Breast epithelium (tissue), 4 donors: ENCODE results near the gene ADARB2. TPM values are rescaled to one million over a fixed set of nuclear protein-coding genes. Genes with fewer than 3 reads are reported as not detected.

Experiments used
- DNase-seq, 2 donors: peaks; one replicate each; pipeline ENCODE4 v3.0.0-alpha.2; 2019; ENCODE audit warnings: low spot score in 2 of 2
- H3K27ac ChIP-seq, 2 donors: fragments of 200-600 bp; sonication (generic) in 1 of 2; one replicate each; pipeline ENCODE4 v1.5.1; 2016 to 2019; ENCODE audit warnings: mild to moderate bottlenecking in 1 of 2
- H3K27me3 ChIP-seq, 2 donors: fragments of 200-600 bp; sonication (generic) in 1 of 2; one replicate each; pipeline versions ENCODE4 v1.5.1 to v1.6.0; 2017 to 2019; ENCODE audit warnings: control low read depth in 1 of 2, mild to moderate bottlenecking in 1 of 2
- H3K36me3 ChIP-seq: fragments of 200-600 bp; one replicate; pipeline ENCODE4 v1.5.1; 2019
- H3K4me1 ChIP-seq, 2 donors: fragments of 200-600 bp; sonication (generic); one replicate each; pipeline ENCODE4 v1.5.1; 2016 to 2019; ENCODE audit warnings: control low read depth in 1 of 2
- H3K4me3 ChIP-seq, 3 donors: fragments of 200-600 bp; sonication (generic); 1 replicate in 2 of 3; 2 replicates in 1 of 3; pipeline ENCODE4 v1.5.1; 2016 to 2019; ENCODE audit warnings: mild to moderate bottlenecking in 3 of 3, moderate library complexity in 2 of 3
- H3K9me3 ChIP-seq, 2 donors: fragments of 200-600 bp; sonication (generic) in 1 of 2; one replicate each; pipeline ENCODE4 v1.5.1; 2016 to 2019; ENCODE audit warnings: control low read depth in 1 of 2
- POLR2A ChIP-seq: fragments of 450-650 bp; IDR thresholded peaks from one replicate; pipeline ENCODE4 v1.6.1; 2016; ENCODE audit warnings: antibody characterized with exemption, mild to moderate bottlenecking, moderate library complexity
- POLR2AphosphoS5 ChIP-seq, 3 donors: sonication (generic); formaldehyde crosslinking; IDR thresholded peaks; one replicate each; pipeline ENCODE4 v1.6.1; 2017; ENCODE audit warnings: antibody characterized with exemption in 3 of 3
- intact Hi-C: fragments of 100-400 bp; cut with DNase I; formaldehyde crosslinking; loops from one replicate; pipeline ENCODE4 v1.15.1; 2023; ENCODE audit warnings: low total_unique reads
- total RNA-seq, 3 donors: library from RNA; depleted of rRNA; stranded (reverse); fragments of >200 nt; gene quantifications; one replicate each; pipeline ENCODE4 v1.1.0, GENCODE V29; 2016
- TF ChIP-seq, protein P1 (sequence below), 3 donors: fragments of 450-650 bp; IDR thresholded peaks; one replicate each; pipeline ENCODE4 v1.5.1; 2016 to 2017; ENCODE audit warnings: antibody characterized with exemption in 3 of 3, mild to moderate bottlenecking in 3 of 3, moderate library complexity in 3 of 3

Gene ADARB2
- total RNA-seq, 3 donors from 2014 or later = 0.32 to 3.9 (median 2.0) TPM

DNA sequence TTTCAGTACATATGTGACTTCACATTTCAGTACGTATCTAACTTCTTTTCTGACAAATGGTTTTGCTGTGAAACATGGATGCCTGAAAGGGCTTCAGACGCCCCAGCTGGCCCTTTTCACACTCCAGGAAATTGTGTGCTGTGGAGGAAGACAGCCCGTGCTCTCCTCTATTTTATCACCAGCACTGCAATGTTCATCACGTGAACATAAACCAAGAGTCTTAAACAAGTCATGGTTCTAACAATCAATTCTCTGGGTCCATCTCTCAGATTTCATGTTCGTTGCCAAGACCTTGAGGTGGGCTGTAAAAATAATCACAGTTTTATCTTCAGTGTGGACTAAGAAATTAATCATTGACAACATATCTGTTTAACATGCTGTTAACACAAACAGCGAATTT, 539.9 kb downstream of the ADARB2 start:
- Histone ChIP-seq H3K9me3 (no peaks in the 10 kb centered on the region), H3K4me1 (no peaks in the 10 kb centered on the region), H3K36me3 (no peaks in the 10 kb centered on the region), H3K27me3 (peaks cover 0 to 11% of the 10 kb centered on the region in 2 donors), H3K27ac (no peak overlapping the region), H3K4me3 (no peak overlapping the region)
- TF ChIP-seq, protein P1, sequence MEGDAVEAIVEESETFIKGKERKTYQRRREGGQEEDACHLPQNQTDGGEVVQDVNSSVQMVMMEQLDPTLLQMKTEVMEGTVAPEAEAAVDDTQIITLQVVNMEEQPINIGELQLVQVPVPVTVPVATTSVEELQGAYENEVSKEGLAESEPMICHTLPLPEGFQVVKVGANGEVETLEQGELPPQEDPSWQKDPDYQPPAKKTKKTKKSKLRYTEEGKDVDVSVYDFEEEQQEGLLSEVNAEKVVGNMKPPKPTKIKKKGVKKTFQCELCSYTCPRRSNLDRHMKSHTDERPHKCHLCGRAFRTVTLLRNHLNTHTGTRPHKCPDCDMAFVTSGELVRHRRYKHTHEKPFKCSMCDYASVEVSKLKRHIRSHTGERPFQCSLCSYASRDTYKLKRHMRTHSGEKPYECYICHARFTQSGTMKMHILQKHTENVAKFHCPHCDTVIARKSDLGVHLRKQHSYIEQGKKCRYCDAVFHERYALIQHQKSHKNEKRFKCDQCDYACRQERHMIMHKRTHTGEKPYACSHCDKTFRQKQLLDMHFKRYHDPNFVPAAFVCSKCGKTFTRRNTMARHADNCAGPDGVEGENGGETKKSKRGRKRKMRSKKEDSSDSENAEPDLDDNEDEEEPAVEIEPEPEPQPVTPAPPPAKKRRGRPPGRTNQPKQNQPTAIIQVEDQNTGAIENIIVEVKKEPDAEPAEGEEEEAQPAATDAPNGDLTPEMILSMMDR (IDR thresholded peaks at IDR 0.05) = no peak
- no peak for TF ChIP-seq POLR2AphosphoS5 (IDR thresholded peaks at IDR 0.05)
- no peak for TF ChIP-seq POLR2A
- intact Hi-C loops = no loop called here
- DNase-seq = no peak

DNA sequence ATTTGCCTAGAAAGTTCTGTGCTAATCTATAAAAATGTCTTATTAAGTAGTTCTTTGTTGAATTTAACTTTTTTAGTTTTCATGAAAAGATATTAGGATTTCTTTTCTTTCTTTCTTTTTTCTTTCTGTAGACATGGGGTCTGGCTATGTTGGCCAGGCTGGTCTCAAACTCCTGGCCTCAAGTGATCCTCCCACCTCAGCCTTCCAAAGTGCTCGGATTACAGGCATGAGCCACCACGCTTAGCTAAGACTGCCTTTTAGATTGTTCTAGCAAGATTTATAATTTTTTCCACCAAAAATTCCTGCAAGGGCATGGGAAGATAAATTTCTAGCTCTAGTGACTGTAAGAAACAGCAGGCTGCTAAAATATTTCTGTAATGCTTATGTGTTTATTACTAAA, 540.7 kb downstream of the ADARB2 start:
- intact Hi-C loops = no loop called here
- TF ChIP-seq POLR2AphosphoS5 (IDR thresholded peaks at IDR 0.05) (no peak), POLR2A (no peak)
- TF ChIP-seq, protein P1 (IDR thresholded peaks at IDR 0.05) = no peak

DNA sequence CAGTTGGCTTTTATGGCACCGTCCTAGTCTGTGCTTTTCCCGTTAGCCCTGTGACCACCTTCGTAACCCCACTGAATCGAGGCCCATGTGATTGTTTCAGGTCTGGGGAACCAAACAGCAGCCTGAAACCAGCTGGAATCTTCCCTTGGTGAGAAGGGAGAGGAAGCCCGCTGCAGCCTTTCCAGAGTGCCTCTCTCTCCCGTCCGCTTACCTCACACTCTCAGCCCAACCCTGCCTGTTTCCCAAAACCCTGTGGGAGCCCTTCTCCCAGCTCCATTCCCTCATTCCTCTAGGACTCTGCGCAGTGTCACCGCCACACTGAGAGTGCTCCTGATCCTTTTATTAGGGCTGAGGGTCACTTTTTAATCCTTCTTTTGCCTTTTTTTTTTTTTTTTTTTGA, 541.5 kb downstream of the ADARB2 start:
- Histone ChIP-seq H3K9me3 (no peaks in the 10 kb centered on the region), H3K27ac (no peak overlapping the region), H3K36me3 (no peaks in the 10 kb centered on the region), H3K4me1 (no peaks in the 10 kb centered on the region), H3K4me3 (no peak overlapping the region), H3K27me3 (peaks cover 0 to 11% of the 10 kb centered on the region in 2 donors)
- DNase-seq = peak in 1 of 2 donors; percentile 3
- TF ChIP-seq POLR2AphosphoS5 (IDR thresholded peaks at IDR 0.05) (no peak), POLR2A (no peak)
- TF ChIP-seq, protein P1 (IDR thresholded peaks at IDR 0.05) = no peak
- intact Hi-C loops = no loop called here

More for the DNA sequence above, 540.7 kb downstream of the ADARB2 start:
- no peak overlapping the region for H3K27ac ChIP-seq
- H3K36me3 ChIP-seq = no peaks in the 10 kb centered on the region
- H3K4me3 ChIP-seq = no peak overlapping the region
- H3K4me1 ChIP-seq = no peaks in the 10 kb centered on the region
- DNase-seq = no peak
- H3K27me3 ChIP-seq = peaks cover 0 to 11% of the 10 kb centered on the region in 2 donors
- H3K9me3 ChIP-seq = no peaks in the 10 kb centered on the region

DNA sequence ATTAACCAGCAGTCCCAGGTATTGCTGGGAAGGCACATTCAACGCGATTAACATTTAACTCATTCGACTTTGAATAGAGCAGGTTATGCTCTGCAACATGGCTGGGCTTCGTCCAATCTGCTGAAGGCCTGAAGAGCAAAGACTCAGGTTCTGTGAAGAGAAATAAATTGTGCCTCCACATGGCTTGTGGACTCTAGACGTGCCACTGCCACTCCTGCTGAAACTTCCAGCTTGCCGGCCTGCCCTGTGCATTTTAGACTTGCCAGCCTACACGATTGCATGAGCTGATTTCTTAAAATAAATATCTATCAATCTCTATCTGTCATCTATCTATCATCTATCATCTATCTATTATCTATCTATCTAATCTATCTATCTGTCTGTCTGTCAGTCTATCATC, 543.2 kb downstream of the ADARB2 start:
- no peak overlapping the region for H3K27ac ChIP-seq
- DNase-seq = peak in 1 of 2 donors; percentile 19
- no peaks in the 10 kb centered on the region for H3K9me3 ChIP-seq
- H3K4me1 ChIP-seq = no peaks in the 10 kb centered on the region
- intact Hi-C loops = no loop called here
- peaks cover 0 to 5% of the 10 kb centered on the region in 2 donors for H3K27me3 ChIP-seq
- no peak overlapping the region for H3K4me3 ChIP-seq
- TF ChIP-seq POLR2A (no peak), POLR2AphosphoS5 (IDR thresholded peaks at IDR 0.05) (no peak)
- TF ChIP-seq, protein P1 (IDR thresholded peaks at IDR 0.05) = no peak
- H3K36me3 ChIP-seq = no peaks in the 10 kb centered on the region

DNA sequence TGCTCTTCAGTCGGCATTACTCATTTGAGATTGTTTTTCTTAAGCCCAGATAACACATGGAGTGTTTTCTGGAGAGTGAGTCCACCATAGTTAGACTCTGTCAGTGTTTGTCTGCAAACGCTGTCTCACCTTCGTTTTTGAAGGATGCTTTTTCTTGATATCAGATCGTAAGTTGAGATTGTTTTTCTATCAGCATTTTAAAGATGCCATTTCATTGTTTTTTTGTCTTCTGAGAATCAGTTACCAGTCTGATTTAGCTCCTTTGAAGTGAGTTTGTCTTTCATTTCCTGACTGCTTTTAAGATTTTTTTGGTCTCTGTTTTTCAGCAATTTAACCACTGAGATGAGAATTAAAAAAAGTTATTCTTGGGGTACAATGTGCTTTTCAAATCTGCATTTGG, 543.8 kb downstream of the ADARB2 start:
- no peaks in the 10 kb centered on the region for H3K4me1 ChIP-seq
- H3K27me3 ChIP-seq = no peaks in the 10 kb centered on the region
- no peak overlapping the region for H3K4me3 ChIP-seq
- intact Hi-C loops = no loop called here
- no peak for DNase-seq
- TF ChIP-seq, protein P1 (IDR thresholded peaks at IDR 0.05) = no peak
- TF ChIP-seq POLR2A (no peak), POLR2AphosphoS5 (IDR thresholded peaks at IDR 0.05) (no peak)
- H3K36me3 ChIP-seq = no peaks in the 10 kb centered on the region
- H3K27ac ChIP-seq = no peak overlapping the region
- H3K9me3 ChIP-seq = no peaks in the 10 kb centered on the region
